IMR-90 (cell line): ENCODE data around the gene FBXW7. TPM values are rescaled to one million over a fixed set of nuclear protein-coding genes. Genes with fewer than 3 reads are reported as not detected.

Experiments used
- ATAC-seq: fragments of 200-7000 bp; cut with Tn5 transposase; 2 replicates; pipeline ENCODE4 v1.9.1; 2020; ENCODE audit warnings: low read depth, mild to moderate bottlenecking, moderate library complexity
- BruUV-seq: library from RNA; stranded (reverse); fragments of 400-500 nt; replicated peaks from 2 replicates; lab custom pipeline; 2021; lab: Mats Ljungman, UMichigan
- CTCF ChIA-PET: fragments of 300-600 bp; formaldehyde crosslinking; extraction: SDS; loops from one replicate; lab custom pipeline; 2021; ENCODE audit warnings: antibody characterized with exemption; lab: Yijun Ruan, JAX
- POLR2A ChIA-PET: fragments of 300-600 bp; sonication (Branson Sonifier 250); formaldehyde crosslinking; loops from one replicate; lab custom pipeline; 2022; ENCODE audit warnings: antibody characterized with exemption; ENCODE audit not compliant: unreplicated experiment; lab: Charles Lee
- DNase-seq: peaks from one replicate; pipeline ENCODE4 v3.0.0; 2013
- H2AFZ ChIP-seq: replicated peaks from 2 replicates; pipeline ENCODE3; 2013; ENCODE audit warnings: low read length, mild to moderate bottlenecking; ENCODE audit not compliant: poor library complexity
- H2AK5ac ChIP-seq: 2 replicates; pipeline ENCODE4 v1.6.1; 2013; ENCODE audit warnings: low read depth, low read length, inconsistent platforms
- H2AK9ac ChIP-seq: replicated peaks from 2 replicates; pipeline ENCODE3; 2013; ENCODE audit warnings: mild to moderate bottlenecking, low read depth, low read length, moderate library complexity; ENCODE audit not compliant: poor library complexity
- H2BK120ac ChIP-seq: 2 replicates; pipeline ENCODE4 v1.6.1; 2013; ENCODE audit warnings: low read depth, low read length, inconsistent platforms
- H2BK15ac ChIP-seq: 3 replicates; pipeline ENCODE4 v1.6.1; 2013; ENCODE audit warnings: low read depth, low read length, inconsistent platforms
- H2BK20ac ChIP-seq: 2 replicates; pipeline ENCODE4 v1.6.1; 2013; ENCODE audit warnings: low read depth, mild to moderate bottlenecking, inconsistent platforms, low read length, moderate library complexity
- H2BK5ac ChIP-seq: 2 replicates; pipeline ENCODE4 v1.6.1; 2013; ENCODE audit warnings: mild to moderate bottlenecking, low read depth, low read length, inconsistent platforms; ENCODE audit not compliant: poor library complexity, severe bottlenecking
- H3K14ac ChIP-seq: replicated peaks from 2 replicates; pipeline ENCODE4 v1.6.1; 2013; ENCODE audit warnings: low read depth, low read length, inconsistent platforms
- H3K18ac ChIP-seq: 2 replicates; pipeline ENCODE4 v1.6.1; 2013; ENCODE audit warnings: low read depth, low read length, control low read depth
- H3K23ac ChIP-seq: 2 replicates; pipeline ENCODE4 v1.6.1; 2013; ENCODE audit warnings: low read depth, low read length, inconsistent platforms
- H3K27ac ChIP-seq: 2 replicates; pipeline ENCODE4 v1.5.1; 2013; ENCODE audit warnings: mild to moderate bottlenecking, control low read depth, low read length; ENCODE audit not compliant: insufficient read depth
- H3K27me3 ChIP-seq: 2 replicates; pipeline ENCODE4 v1.6.1; 2013; ENCODE audit warnings: low read length; ENCODE audit not compliant: control insufficient read depth, insufficient read depth
- H3K36me3 ChIP-seq: 2 replicates; pipeline ENCODE4 v1.6.1; 2013; ENCODE audit warnings: low read length, mixed read lengths; ENCODE audit not compliant: control insufficient read depth, insufficient read depth
- H3K4ac ChIP-seq: 2 replicates; pipeline ENCODE4 v1.6.1; 2013; ENCODE audit warnings: low read depth, low read length, inconsistent platforms
- H3K4me1 ChIP-seq: 2 replicates; pipeline ENCODE4 v1.6.1; 2013; ENCODE audit warnings: low read length, mixed read lengths; ENCODE audit not compliant: control insufficient read depth, insufficient read depth
- H3K4me2 ChIP-seq: 2 replicates; pipeline ENCODE4 v1.6.1; 2013; ENCODE audit warnings: low read depth, mild to moderate bottlenecking, control low read depth, low read length, moderate library complexity
- H3K4me3 ChIP-seq: 2 replicates; pipeline ENCODE4 v1.5.1; 2013; ENCODE audit warnings: low read depth, mild to moderate bottlenecking, control low read depth, low read length, moderate library complexity; ENCODE audit not compliant: insufficient read depth
- H3K56ac ChIP-seq: 2 replicates; pipeline ENCODE4 v1.6.1; 2013; ENCODE audit warnings: low read length, inconsistent platforms; ENCODE audit not compliant: insufficient read depth; ENCODE audit errors: extremely low read depth
- H3K79me1 ChIP-seq, 2 experiments: 2 replicates each; pipeline ENCODE4 v1.6.1; 2013; ENCODE audit warnings: low read length in 2 of 2, inconsistent platforms in 1 of 2, low read depth in 1 of 2
- H3K9ac ChIP-seq: 2 replicates; pipeline ENCODE4 v1.6.1; 2013; ENCODE audit warnings: low read depth, low read length, control low read depth
- H3K9me1 ChIP-seq: 2 replicates; pipeline ENCODE4 v1.6.1; 2013; ENCODE audit warnings: low read length, inconsistent platforms; ENCODE audit not compliant: insufficient read depth
- H3K9me3 ChIP-seq: 2 replicates; pipeline ENCODE4 v1.6.1; 2013; ENCODE audit warnings: low read length; ENCODE audit not compliant: control insufficient read depth, insufficient read depth
- H4K20me1 ChIP-seq: 2 replicates; pipeline ENCODE4 v1.6.1; 2013; ENCODE audit warnings: low read length, inconsistent platforms; ENCODE audit not compliant: insufficient read depth
- H4K5ac ChIP-seq: 2 replicates; pipeline ENCODE4 v1.6.1; 2013; ENCODE audit warnings: mild to moderate bottlenecking, low read depth, low read length, control low read depth
- H4K8ac ChIP-seq, 2 experiments: 2 replicates each; pipeline ENCODE4 v1.6.1; 2013; ENCODE audit warnings: low read depth in 2 of 2, low read length in 2 of 2, control low read depth in 1 of 2, inconsistent platforms in 1 of 2
- H4K91ac ChIP-seq: 2 replicates; pipeline ENCODE4 v1.6.1; 2013; ENCODE audit warnings: low read depth, low read length, inconsistent platforms; ENCODE audit not compliant: insufficient read depth
- BHLHE40 ChIP-seq: fragments of 150-350 bp; IDR thresholded peaks from 2 replicates; pipeline ENCODE4 v1.6.1; 2016; ENCODE audit warnings: mild to moderate bottlenecking, low read depth, low read length
- CEBPB ChIP-seq: IDR thresholded peaks from 2 replicates; pipeline ENCODE4 v1.6.1; 2012; ENCODE audit warnings: low read depth, low read length, improper control_type of control experiment
- CHD1 ChIP-seq: IDR thresholded peaks from 2 replicates; pipeline ENCODE4 v1.6.1; 2012; ENCODE audit warnings: low read depth, low read length, improper control_type of control experiment
- CTCF ChIP-seq: conservative IDR thresholded peaks from 2 replicates; pipeline ENCODE4 v1.5.1; 2012; ENCODE audit warnings: mild to moderate bottlenecking, low read depth, low read length, improper control_type of control experiment
- ELK1 ChIP-seq: fragments of 150-350 bp; IDR thresholded peaks from 2 replicates; pipeline ENCODE4 v1.6.1; 2016; ENCODE audit warnings: low read depth, mild to moderate bottlenecking, low read length, moderate library complexity, borderline replicate concordance
- FOS ChIP-seq: fragments of 150-350 bp; IDR thresholded peaks from 2 replicates; pipeline ENCODE4 v1.6.1; 2016; ENCODE audit warnings: low read depth, low read length
- MAFK ChIP-seq: IDR thresholded peaks from 2 replicates; pipeline ENCODE4 v1.6.1; 2012; ENCODE audit warnings: low read depth, low read length, improper control_type of control experiment
- MAZ ChIP-seq: IDR thresholded peaks from 2 replicates; pipeline ENCODE4 v1.6.1; 2012; ENCODE audit warnings: low read depth, mild to moderate bottlenecking, low read length, improper control_type of control experiment, moderate library complexity, borderline replicate concordance
- MXI1 ChIP-seq: IDR thresholded peaks from 2 replicates; pipeline ENCODE4 v1.6.1; 2012; ENCODE audit warnings: low read depth, mild to moderate bottlenecking, low read length, moderate library complexity, borderline replicate concordance
- NFE2L2 ChIP-seq: fragments of 150-350 bp; IDR thresholded peaks from 2 replicates; pipeline ENCODE4 v1.6.1; 2016; ENCODE audit warnings: low read depth, mild to moderate bottlenecking, low read length
- POLR2A ChIP-seq: IDR thresholded peaks from 2 replicates; pipeline ENCODE4 v1.6.1; 2012; ENCODE audit warnings: mild to moderate bottlenecking, low read depth, low read length
- RAD21 ChIP-seq: IDR thresholded peaks from 2 replicates; pipeline ENCODE4 v1.6.1; 2012; ENCODE audit warnings: low read length, improper control_type of control experiment
- RCOR1 ChIP-seq: IDR thresholded peaks from 2 replicates; pipeline ENCODE4 v1.6.1; 2012; ENCODE audit warnings: mild to moderate bottlenecking, low read length, improper control_type of control experiment; ENCODE audit not compliant: insufficient replicate concordance
- RFX5 ChIP-seq: IDR thresholded peaks from 2 replicates; pipeline ENCODE4 v1.8.0; 2012; ENCODE audit warnings: low read depth, mild to moderate bottlenecking, low read length, moderate library complexity
- SMC3 ChIP-seq: fragments of 150-350 bp; IDR thresholded peaks from 2 replicates; pipeline ENCODE4 v1.6.1; 2016; ENCODE audit warnings: low read depth, mild to moderate bottlenecking, antibody characterized with exemption, low read length, moderate library complexity
- USF2 ChIP-seq: fragments of 150-350 bp; IDR thresholded peaks from 2 replicates; pipeline ENCODE4 v1.6.1; 2017; ENCODE audit warnings: mild to moderate bottlenecking, antibody characterized with exemption, low read length, low read depth
- WGBS, 2 experiments: methylation state at CpG; one replicate each; pipeline versions ENCODE4 v1.1.5 to v1.1.7; 2013; ENCODE audit warnings: missing lambda C conversion rate in 2 of 2; ENCODE audit not compliant: insufficient read length in 1 of 2; ENCODE audit errors: extremely low coverage in 2 of 2; 5-methylcytosine and 5-hydroxymethylcytosine counted together
- dilution Hi-C: fragments of 300-500 bp; cut with HindIII; formaldehyde crosslinking; loops from one replicate; pipeline ENCODE4 v1.14.3; 2018; ENCODE audit warnings: low sequenced_read_pairs; ENCODE audit not compliant: unreplicated experiment
- in situ Hi-C: fragments of 300-500 bp; cut with MboI; formaldehyde crosslinking; loops from 3 replicates; pipeline ENCODE4 v1.14.3; 2019; ENCODE audit warnings: low sequenced_read_pairs, inconsistent platforms, mixed read lengths
- intact Hi-C: fragments of 100-400 bp; cut with micrococcal nuclease; formaldehyde crosslinking; loops from 2 replicates; pipeline ENCODE4 v1.10.0; 2022
- polyA plus RNA-seq, 3 experiments: library from polyadenylated mRNA; depleted of rRNA; stranded (reverse); fragments of >200 nt; gene quantifications; 2 replicates each; pipeline ENCODE4 v1.2.3, GENCODE V29; 2012; ENCODE audit warnings: low replicate concordance in 1 of 3
- total RNA-seq: library from RNA; depleted of rRNA; stranded (reverse); fragments of >200 nt; gene quantifications from 2 replicates; pipeline ENCODE4 v1.2.3, GENCODE V29; 2012

The FBXW7 gene
- total and polyA plus RNA-seq, 2 of the 4 experiments (the other 2 are of a cell fraction) = 7.2 to 27.4 TPM

GRCh38 chr4:152394791-152395190, 141.1 kb downstream of the FBXW7 start:
- TF ChIP-seq FOS (no peak), NFE2L2 (no peak), BHLHE40 (no peak), MAZ (no peak), USF2 (no peak), RFX5 (no peak), MXI1 (no peak), CTCF (no peak), RCOR1 (no peak), CHD1 (no peak), POLR2A (no peak), SMC3 (no peak), CEBPB (no peak), RAD21 (no peak), ELK1 (no peak), MAFK (no peak)

More at GRCh38 chr4:152394791-152395190, 141.1 kb downstream of the FBXW7 start:
- ATAC-seq (no peak), DNase-seq (no peak)
- no peak overlapping the region for H2BK20ac ChIP-seq
- peaks cover 4% of the 10 kb centered on the region for H3K9me1 ChIP-seq
- no peak overlapping the region for H2AFZ ChIP-seq
- no peak overlapping the region for H4K5ac ChIP-seq
- no peaks in the 10 kb centered on the region for H3K4me1 ChIP-seq
- H2BK15ac ChIP-seq = no peak overlapping the region
- no peak overlapping the region for H3K4ac ChIP-seq
- H2BK120ac ChIP-seq = no peak overlapping the region
- H4K20me1 ChIP-seq = no peaks in the 10 kb centered on the region
- dilution Hi-C loops = no loop called here
- no peak overlapping the region for H3K4me3 ChIP-seq
- no peak overlapping the region for H3K4me2 ChIP-seq
- no peak overlapping the region for H2AK9ac ChIP-seq
- ChIA-PET POLR2A (no interaction called here), CTCF (interaction anchor here (1.4 kb wide), 1 partner anchor 13 kb away, joined by 3 read pairs; no protein-coding TSS in a partner anchor)
- no peak overlapping the region for H2BK5ac ChIP-seq
- WGBS, 2 experiments = no CpG with 5 or more reads among the region's 4 CpGs
- H3K27ac ChIP-seq = no peak overlapping the region
- H3K79me1 ChIP-seq = peaks cover 6 to 14% of the 10 kb centered on the region in 2 experiments
- H3K9me3 ChIP-seq = no peaks in the 10 kb centered on the region
- no peak overlapping the region for H3K18ac ChIP-seq
- no peak overlapping the region for H3K14ac ChIP-seq
- no TSS peak for BruUV-seq
- H3K27me3 ChIP-seq = no peaks in the 10 kb centered on the region
- no peak overlapping the region for H2AK5ac ChIP-seq
- H3K23ac ChIP-seq = no peak overlapping the region
- H4K8ac ChIP-seq = no peak overlapping the region
- in situ Hi-C loops = loop anchor here (25.0 kb wide), 1 partner anchor 1282 kb away; no protein-coding TSS in a partner anchor
- no peak overlapping the region for H4K91ac ChIP-seq
- no peak overlapping the region for H3K56ac ChIP-seq
- H3K9ac ChIP-seq = no peak overlapping the region
- intact Hi-C loops = loop anchor here (5.0 kb wide), 1 partner anchor 632 kb away; the partner anchor contains the start of gene GATB
- no peaks in the 10 kb centered on the region for H3K36me3 ChIP-seq
